Panc1 (cell line): ENCODE measurements around the gene DNAJC5G.
"Not testable (repeated sequence)": the region's sequence is repeated elsewhere in the genome, so short reads cannot be mapped to it uniquely, and the experiment has no call there.

ENCODE experiments used
- CTCF ChIP-seq: fragments of 450-650 bp; IDR thresholded peaks from 2 replicates; pipeline ENCODE4 v1.5.1; 2017; ENCODE audit warnings: mild to moderate bottlenecking
- REST ChIP-seq, 2 experiments: IDR thresholded peaks; 2 replicates each; pipeline ENCODE4 v1.6.1; 2011 to 2012; ENCODE audit warnings: low read depth in 2 of 2, control low read depth in 1 of 2, low read length in 1 of 2, mild to moderate bottlenecking in 1 of 2, moderate library complexity in 1 of 2; ENCODE audit not compliant: insufficient read depth in 1 of 2

GRCh38 chr2:27300606-27301005 lies 25.4 kb downstream of the DNAJC5G start:
- not testable (repeated sequence) for TF ChIP-seq CTCF; REST (IDR thresholded peaks at IDR 0.05; ENCODE audit: insufficient read depth in 1 of 2, low read depth in 2 of 2, low read length in 1 of 2)
